Esophagus squamous epithelium (tissue), 4 donors: Measurements from ENCODE around the gene WRAP53.

Source experiments
- POLR2A ChIP-seq, 4 donors: fragments of 450-650 bp; IDR thresholded peaks; one replicate each; pipeline ENCODE4 v1.6.1; 2017; ENCODE audit warnings: antibody characterized with exemption in 4 of 4, mild to moderate bottlenecking in 4 of 4, moderate library complexity in 3 of 4
- TF ChIP-seq, protein P1 (sequence below), 6 experiments: fragments of 450-650 bp in 4 of 6; fragments of 200-600 bp in 2 of 6; sonication (generic) in 2 of 6; IDR thresholded peaks; one replicate each; pipeline ENCODE4 v1.5.1; 2016 to 2019; ENCODE audit warnings: antibody characterized with exemption in 6 of 6, mild to moderate bottlenecking in 4 of 6, moderate library complexity in 4 of 6

DNA sequence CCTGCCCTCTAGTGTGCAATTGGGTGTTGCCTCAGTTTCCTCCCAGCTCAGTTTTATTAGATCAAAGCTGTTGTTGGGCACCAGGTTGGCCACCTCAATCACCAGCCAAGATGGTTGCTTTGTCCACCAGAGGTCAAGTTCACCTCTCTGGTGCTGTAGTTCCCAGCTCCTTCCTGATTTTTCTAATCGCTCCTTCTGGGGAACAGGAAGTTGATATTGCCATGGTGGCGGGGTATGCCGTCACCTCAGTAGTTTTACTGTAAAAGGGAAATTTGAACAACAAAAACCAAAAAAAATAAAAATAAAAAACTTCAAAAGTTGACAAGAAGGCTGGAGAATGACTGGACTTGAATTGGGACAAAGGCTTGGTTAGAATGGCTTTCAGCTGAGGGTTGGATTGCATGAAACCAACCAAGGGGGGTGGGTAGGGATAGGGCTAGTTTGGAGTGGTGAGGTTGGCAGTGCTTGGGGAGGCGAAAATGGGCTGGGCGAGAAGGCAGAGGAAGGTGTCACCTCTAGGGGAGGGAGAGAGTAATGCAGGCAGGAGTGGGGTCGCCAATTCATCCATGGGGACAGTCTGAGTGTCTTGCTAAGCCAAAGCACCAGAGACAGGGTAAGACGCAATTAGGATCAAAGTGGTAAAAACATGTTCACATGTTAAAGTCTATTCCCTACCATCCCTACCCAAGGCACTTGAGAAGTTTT lies 22.9 kb downstream of the WRAP53 start:
- TF ChIP-seq, protein P1, sequence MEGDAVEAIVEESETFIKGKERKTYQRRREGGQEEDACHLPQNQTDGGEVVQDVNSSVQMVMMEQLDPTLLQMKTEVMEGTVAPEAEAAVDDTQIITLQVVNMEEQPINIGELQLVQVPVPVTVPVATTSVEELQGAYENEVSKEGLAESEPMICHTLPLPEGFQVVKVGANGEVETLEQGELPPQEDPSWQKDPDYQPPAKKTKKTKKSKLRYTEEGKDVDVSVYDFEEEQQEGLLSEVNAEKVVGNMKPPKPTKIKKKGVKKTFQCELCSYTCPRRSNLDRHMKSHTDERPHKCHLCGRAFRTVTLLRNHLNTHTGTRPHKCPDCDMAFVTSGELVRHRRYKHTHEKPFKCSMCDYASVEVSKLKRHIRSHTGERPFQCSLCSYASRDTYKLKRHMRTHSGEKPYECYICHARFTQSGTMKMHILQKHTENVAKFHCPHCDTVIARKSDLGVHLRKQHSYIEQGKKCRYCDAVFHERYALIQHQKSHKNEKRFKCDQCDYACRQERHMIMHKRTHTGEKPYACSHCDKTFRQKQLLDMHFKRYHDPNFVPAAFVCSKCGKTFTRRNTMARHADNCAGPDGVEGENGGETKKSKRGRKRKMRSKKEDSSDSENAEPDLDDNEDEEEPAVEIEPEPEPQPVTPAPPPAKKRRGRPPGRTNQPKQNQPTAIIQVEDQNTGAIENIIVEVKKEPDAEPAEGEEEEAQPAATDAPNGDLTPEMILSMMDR (IDR thresholded peaks at IDR 0.05), result peak in 1 of 6 experiments; percentile 24
- no peak for TF ChIP-seq POLR2A (IDR thresholded peaks at IDR 0.05)
